ENCODE measurements around the gene RAMP1. TPM values are rescaled to one million over a fixed set of nuclear protein-coding genes. Genes with fewer than 3 reads are reported as not detected.

Gene RAMP1
- total RNA-seq, 4 donors from 2014 or later, result 44.1 to 591 (median 424) TPM

DNA sequence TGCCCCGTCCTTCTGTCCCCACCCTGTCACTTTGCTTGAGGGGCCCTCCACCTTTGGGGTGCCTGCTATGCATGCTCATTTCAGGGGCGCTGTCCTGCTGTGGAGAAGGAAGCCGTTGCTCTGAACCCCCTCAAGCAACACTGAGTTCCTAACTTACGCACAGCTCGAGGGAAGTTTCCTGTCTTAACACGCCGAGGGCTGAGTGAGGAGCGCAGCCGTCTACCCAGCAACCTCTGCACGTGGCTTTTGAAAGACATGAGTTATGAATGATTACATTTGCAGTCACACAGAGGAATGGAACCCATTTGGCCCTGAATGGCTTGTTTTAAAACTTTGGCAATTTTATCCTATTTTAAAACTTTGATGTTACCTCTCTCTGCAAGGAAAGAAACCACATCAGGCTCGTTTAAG lies 14.0 kb downstream of the RAMP1 start:
- H3K4me3 ChIP-seq, result no peak overlapping the region
- H3K27me3 ChIP-seq, result no peaks in the 10 kb centered on the region
- no peaks in the 10 kb centered on the region for H3K36me3 ChIP-seq
- TF ChIP-seq CTCF (IDR thresholded peaks at IDR 0.05) (no peak), POLR2A (IDR thresholded peaks at IDR 0.05) (no peak)
- H3K9me3 ChIP-seq, result no peaks in the 10 kb centered on the region
- peak overlapping the region; percentile 98 to 100 for H3K27ac ChIP-seq
- intact Hi-C loops (cut with DNase I; ENCODE audit: low total_unique reads), result no loop called here
- peak in 1 of 2 donors; percentile 49 for DNase-seq
- peaks cover 29 to 60% of the 10 kb centered on the region in 2 donors for H3K4me1 ChIP-seq

GRCh38 chr2:237873897-237874551 lies 14.6 kb downstream of the RAMP1 start:
- Histone ChIP-seq H3K4me3 (no peak overlapping the region), H3K27me3 (no peaks in the 10 kb centered on the region), H3K27ac (peak overlapping the region; percentile 98 to 100), H3K9me3 (no peaks in the 10 kb centered on the region), H3K4me1 (peaks cover 29 to 64% of the 10 kb centered on the region in 2 donors), H3K36me3 (no peaks in the 10 kb centered on the region)
- DNase-seq, result peak; percentile 16 to 25
- intact Hi-C loops (cut with DNase I; ENCODE audit: low total_unique reads), result no loop called here
- TF ChIP-seq CTCF (IDR thresholded peaks at IDR 0.05), result no peak
- TF ChIP-seq POLR2A (IDR thresholded peaks at IDR 0.05), result no peak

DNA sequence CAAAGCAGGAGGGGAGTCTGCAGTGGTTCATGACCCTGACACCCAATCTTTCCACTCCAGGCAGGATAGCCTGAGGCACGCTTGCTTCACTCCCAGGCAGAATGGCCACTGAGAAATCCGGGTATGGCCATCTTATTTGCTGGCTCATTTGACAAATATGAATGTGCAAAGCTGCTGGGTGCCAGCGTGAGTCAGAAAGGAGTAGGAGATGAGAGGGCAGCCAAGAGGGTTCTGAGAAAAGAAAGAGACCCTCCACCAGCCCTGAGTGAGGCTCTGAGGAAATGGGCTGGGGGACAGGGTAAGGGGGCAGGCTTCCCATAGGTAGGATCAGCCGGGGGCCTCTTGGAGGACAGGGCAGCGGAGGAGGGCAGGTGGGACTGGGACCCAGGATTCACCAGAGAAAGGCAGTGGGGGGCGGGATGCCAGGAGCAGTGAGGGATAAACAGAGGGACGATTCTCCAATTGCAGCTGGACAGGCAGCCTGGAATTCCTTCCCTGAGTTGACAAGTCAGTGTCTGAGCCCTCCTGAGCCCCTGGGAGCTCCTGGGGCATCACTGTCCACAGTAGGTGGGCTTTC lies 15.2 kb downstream of the RAMP1 start:
- Histone ChIP-seq H3K27ac (peak overlapping the region; percentile 98 to 100), H3K27me3 (no peaks in the 10 kb centered on the region), H3K9me3 (no peaks in the 10 kb centered on the region), H3K36me3 (no peaks in the 10 kb centered on the region), H3K4me3 (no peak overlapping the region), H3K4me1 (peaks cover 29 to 64% of the 10 kb centered on the region in 2 donors)
- TF ChIP-seq CTCF (IDR thresholded peaks at IDR 0.05), result no peak
- no peak for TF ChIP-seq POLR2A (IDR thresholded peaks at IDR 0.05)
- DNase-seq, result peak; percentile 36 to 66
- intact Hi-C loops (cut with DNase I; ENCODE audit: low total_unique reads), result no loop called here

- peaks cover 29 to 64% of the 10 kb centered on the region in 2 donors for H3K4me1 ChIP-seq
- peak; percentile 16 to 24 for DNase-seq
Observed at GRCh38 chr2:237875256-237876060, 16.0 kb downstream of the RAMP1 start.

More at GRCh38 chr2:237875256-237876060, 16.0 kb downstream of the RAMP1 start:
- TF ChIP-seq CTCF (IDR thresholded peaks at IDR 0.05) (no peak), POLR2A (IDR thresholded peaks at IDR 0.05) (no peak)
- intact Hi-C loops (cut with DNase I; ENCODE audit: low total_unique reads), result no loop called here
- no peaks in the 10 kb centered on the region for H3K36me3 ChIP-seq
- no peaks in the 10 kb centered on the region for H3K9me3 ChIP-seq
- no peak overlapping the region for H3K4me3 ChIP-seq
- H3K27ac ChIP-seq, result peak overlapping the region; percentile 98 to 100
- H3K27me3 ChIP-seq, result no peaks in the 10 kb centered on the region
